Frontal cortex (tissue), 4 donors: ENCODE measurements around the gene SNCB. TPM values are rescaled to one million over a fixed set of nuclear protein-coding genes. Genes with fewer than 3 reads are reported as not detected.

Experiments used
- DNase-seq, 2 donors: peaks; one replicate each; pipeline ENCODE4 v3.0.0; 2012; ENCODE audit warnings: low spot score in 2 of 2
- FAIRE-seq: peaks from 2 replicates; lab custom pipeline; 2012; peaks lifted over from hg19 to GRCh38; lab: Jason Lieb, UNC
- small RNA-seq: library from RNA; depleted of rRNA; stranded (forward); fragments of <200 nt; gene quantifications from one replicate; pipeline ENCODE3, GENCODE V24; 2014
- total RNA-seq: library from RNA; depleted of rRNA; stranded (reverse); fragments of >200 nt; gene quantifications from one replicate; pipeline ENCODE4 v1.2.3, GENCODE V29; 2014
- donor health status: control.
- donor health status: control.
- donor health status: control.

The SNCB gene
- total RNA-seq, 1 donor from 2014 or later, result 15.5 TPM

DNA sequence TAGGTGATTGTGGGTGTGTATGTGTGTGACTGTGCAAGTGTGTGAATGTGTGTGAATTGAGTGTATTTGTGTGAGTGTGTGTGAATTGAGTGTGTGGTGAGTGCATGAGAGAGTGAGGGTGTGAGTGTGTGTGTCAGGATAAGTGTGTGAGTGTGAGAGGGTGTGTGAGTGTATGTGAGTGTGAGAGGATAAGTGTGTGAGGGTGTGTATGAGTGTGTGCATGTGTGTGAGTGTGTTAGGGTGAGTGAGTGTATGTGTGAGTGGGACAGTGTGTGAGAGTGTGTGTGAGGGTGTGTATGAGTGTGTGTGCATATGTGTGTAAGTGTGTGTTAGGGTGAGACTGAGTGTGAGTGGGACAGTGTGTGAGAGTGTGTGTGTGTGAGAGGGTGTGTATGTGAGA, 42.0 kb downstream of the SNCB start:
- no peak for FAIRE-seq
- DNase-seq, result no peak

- no peak for FAIRE-seq
- DNase-seq, result no peak
These were observed 42.9 kb downstream of the SNCB start for GRCh38 chr5:176587398-176587797.

DNA sequence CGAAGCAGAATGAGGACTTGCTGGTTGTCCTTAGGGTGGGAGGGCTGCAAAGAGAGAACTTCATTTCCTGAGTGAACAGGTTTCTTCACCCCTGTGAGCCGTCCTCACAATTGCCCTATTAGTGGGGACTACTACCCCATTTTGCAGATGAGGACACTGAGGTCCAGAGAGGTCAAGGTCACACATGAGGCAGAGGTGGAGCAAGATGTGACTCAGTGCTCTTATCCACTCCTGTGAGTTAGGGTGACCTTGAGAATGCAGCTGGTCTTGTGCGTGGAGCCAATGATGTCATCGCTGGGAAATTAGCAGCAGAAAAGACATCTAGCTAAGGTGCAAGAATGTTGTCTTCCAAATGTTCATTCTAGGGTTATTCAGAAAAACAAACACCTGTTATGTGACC, 47.3 kb downstream of the SNCB start:
- no peak for FAIRE-seq
- DNase-seq, result no peak

- FAIRE-seq (no peak), DNase-seq (no peak)
These were observed 49.0 kb downstream of the SNCB start for GRCh38 chr5:176581361-176581760.

GRCh38 chr5:176579323-176579722, 51.0 kb downstream of the SNCB start:
- no peak for FAIRE-seq
- DNase-seq, result no peak

DNA sequence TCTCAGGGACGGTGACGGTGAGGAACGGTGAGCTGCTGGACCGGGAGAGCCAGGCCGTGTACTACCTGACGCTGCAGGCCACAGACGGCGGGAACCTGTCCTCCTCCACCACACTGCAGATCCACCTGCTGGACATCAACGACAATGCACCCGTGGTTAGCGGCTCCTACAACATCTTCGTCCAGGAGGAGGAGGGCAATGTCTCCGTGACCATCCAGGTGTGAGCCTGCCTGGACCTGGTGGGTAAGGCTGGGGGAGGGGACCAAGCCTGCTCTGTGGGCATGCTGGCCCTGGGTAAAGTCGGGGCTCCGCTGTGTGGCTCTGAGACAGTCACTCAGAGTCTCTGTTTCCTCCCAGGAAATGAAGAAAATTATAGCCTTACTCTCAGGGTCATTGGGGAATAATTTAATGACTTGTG, 51.9 kb downstream of the SNCB start:
- FAIRE-seq, result no peak

DNA sequence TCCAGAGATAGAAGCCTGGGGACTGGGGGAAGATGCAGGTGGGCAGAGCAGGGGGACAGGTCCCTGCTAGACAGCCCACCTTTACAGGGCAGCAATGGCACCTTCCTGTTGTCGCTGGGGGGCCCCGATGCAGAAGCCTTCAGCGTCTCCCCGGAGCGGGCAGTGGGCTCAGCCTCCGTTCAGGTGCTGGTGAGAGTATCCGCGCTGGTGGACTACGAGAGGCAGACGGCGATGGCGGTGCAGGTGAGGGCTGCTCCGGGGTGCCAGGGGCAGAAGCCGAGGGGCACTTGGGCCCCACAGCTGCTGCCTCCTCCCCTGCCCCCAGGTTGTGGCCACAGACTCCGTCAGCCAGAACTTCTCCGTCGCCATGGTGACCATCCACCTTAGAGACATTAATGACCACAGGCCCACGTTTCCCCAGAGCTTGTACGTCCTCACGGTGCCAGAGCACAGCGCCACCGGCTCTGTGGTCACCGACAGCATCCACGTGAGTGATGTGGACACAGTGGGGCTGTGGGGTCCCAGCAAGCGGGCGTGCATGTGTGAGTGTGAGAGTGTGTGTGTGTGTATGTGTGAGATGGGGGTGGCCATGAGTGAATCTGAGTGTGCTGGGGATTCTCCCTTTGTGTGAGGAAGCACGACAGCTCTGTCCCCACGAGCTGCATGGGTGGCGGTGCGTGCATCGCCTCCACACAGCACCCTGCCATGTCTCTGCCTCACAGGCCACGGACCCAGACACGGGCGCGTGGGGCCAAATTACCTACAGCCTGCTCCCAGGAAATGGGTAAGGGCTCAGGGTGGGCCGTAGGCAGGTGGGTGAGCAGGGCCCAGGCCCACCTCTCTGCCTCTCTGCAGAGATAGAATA, 52.8 kb downstream of the SNCB start:
- DNase-seq (no peak), FAIRE-seq (no peak)

More for the DNA sequence above, 51.9 kb downstream of the SNCB start:
- no peak for DNase-seq

DNA sequence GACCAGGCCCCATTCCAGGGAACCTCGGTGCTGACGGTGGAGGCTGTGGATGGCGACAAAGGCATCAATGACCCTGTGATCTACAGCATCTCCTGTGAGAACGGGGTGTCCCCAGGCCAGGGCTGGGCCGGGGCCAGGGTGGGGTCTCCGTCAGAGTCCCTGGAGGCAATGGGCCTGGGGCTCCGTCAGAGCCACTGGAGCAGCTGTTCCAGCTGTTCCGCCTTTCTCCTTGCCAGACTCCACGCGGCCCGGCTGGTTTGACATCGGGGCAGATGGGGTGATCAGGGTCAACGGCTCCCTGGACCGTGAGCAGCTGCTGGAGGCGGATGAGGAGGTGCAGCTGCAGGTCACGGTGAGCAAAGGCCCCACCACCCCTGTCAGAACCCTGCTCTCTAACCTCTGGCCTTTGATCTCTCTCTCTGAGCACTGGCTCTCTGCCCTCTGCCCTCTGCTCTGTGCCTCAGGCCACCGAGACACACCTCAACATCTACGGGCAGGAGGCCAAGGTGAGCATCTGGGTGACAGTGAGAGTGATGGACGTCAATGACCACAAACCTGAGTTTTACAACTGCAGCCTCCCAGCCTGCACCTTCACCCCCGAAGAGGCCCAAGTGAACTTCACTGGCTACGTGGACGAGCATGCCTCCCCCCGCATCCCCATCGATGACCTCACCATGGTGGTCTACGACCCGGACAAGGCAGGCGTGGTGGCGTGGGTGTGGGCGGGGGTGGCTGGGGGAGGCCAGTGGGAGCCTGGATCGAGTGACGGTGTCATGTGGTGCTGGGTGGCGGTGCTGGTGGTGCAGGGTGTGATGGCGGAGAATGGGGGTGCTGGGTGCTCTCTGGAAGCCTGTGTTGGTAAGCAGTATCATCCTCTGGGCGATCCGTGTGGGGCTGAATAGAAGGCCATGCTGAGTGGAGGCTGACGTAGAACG, 54.6 kb downstream of the SNCB start:
- FAIRE-seq, result no peak

DNA sequence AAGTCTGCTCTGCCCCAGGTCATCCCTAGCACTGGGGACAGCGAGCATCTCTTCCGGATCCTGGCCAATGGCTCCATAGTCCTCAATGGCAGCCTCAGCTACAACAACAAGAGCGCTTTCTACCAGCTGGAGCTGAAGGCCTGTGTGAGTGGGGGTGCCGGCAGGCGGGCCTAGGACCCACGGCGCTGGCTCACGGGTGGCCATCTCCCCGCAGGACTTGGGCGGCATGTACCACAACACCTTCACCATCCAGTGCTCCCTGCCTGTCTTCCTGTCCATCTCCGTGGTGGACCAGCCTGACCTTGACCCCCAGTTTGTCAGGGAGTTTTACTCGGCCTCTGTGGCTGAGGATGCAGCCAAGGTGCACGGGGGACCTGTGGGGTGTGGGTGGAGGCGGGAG, 55.3 kb downstream of the SNCB start:
- DNase-seq, result no peak
- no peak for FAIRE-seq

More for the DNA sequence above, 54.6 kb downstream of the SNCB start:
- no peak for DNase-seq

- DNase-seq (no peak), FAIRE-seq (no peak)
These were observed 56.1 kb downstream of the SNCB start for GRCh38 chr5:176574297-176574591.

DNA sequence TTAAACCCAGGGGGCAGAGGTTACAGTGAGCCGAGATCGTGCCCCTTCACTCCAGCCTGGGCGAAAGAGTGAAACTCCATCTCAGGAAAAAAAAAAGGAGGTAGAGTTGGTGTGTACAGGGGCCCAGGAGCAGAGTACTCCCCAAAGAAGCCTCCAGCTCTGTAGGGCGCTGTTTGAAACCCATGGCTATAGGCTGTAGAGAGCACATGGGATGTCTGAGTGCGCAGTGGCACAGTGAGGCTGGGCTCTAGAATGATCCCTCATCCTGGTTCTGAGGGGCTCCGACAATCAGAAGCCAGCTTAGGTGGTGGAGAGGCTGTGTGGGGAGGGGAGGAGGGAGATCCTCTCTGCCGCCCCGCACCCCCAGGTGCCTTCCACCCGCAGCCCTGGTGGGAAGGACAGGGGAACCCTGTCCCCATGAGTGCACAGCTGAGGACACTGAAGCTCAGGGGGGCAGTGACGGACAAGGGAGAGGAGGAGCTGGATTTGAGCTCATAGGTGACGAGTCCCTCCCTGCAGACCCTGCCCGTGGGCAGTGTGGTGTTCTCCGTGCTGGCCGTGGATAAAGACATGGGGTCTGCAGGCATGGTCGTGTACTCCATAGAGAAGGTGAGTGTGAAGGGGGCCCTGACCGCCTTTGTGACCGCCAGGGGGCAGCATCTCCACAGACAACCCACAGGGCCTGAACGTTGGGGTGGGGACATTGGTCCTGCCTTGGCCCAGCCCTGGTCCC, 56.6 kb downstream of the SNCB start:
- peak; percentile 77 to 83 for DNase-seq
- no peak for FAIRE-seq

Small RNAs within 50 kb of the gene (small RNA-seq; reads per million reads assigned to genes)
- not detected for gene MIR4281

Other genes starting within 250 kb of the SNCB start
- gene NOP16, start 241.9 kb downstream of the SNCB start, total RNA-seq, result 12.6 TPM
- gene HIGD2A, start 241.8 kb downstream of the SNCB start, total RNA-seq, result 27.7 TPM
- gene CLTB, start 214.0 kb downstream of the SNCB start, total RNA-seq, result 71.3 TPM
- 33.4 TPM for gene FAF2, start 182.1 kb downstream of the SNCB start, total RNA-seq
- gene RNF44, start 93.1 kb downstream of the SNCB start, total RNA-seq, result 9.8 TPM
- gene CDHR2, start 81.2 kb downstream of the SNCB start, total RNA-seq, result under 0.01 TPM
- gene GPRIN1, start 20.4 kb downstream of the SNCB start, total RNA-seq, result 101 TPM
- gene EIF4E1B, start 141 bp upstream of the SNCB start, total RNA-seq, result under 0.01 TPM
- 21.2 TPM for gene TSPAN17, start 16.9 kb upstream of the SNCB start, total RNA-seq
- gene UNC5A, start 180.0 kb upstream of the SNCB start, total RNA-seq, result 6.1 TPM